HepG2 (cell line): Measurements from ENCODE around the gene PCYOX1L. TPM values are rescaled to one million over a fixed set of nuclear protein-coding genes. Genes with fewer than 3 reads are reported as not detected.

Experiments used
- ATAC-seq: fragments of 200-7000 bp; cut with Tn5 transposase; 3 replicates; pipeline ENCODE4 v1.9.1; 2020; ENCODE audit warnings: mild to moderate bottlenecking, moderate library complexity
- BruUV-seq: library from RNA; stranded (reverse); fragments of 400-500 nt; replicated peaks from 2 replicates; lab custom pipeline; 2021; lab: Mats Ljungman, UMichigan
- CTCF ChIA-PET: fragments of 300-600 bp; formaldehyde crosslinking; extraction: SDS; loops from one replicate; lab custom pipeline; 2021; ENCODE audit warnings: low total read pairs, inconsistent platforms, low intra/inter-chr PET ratio; lab: Yijun Ruan, JAX
- POLR2A ChIA-PET: fragments of 350-600 bp; sonication (Branson Sonifier 250); formaldehyde crosslinking; loops from one replicate; lab custom pipeline; 2020; ENCODE audit warnings: antibody characterized with exemption, inconsistent platforms; lab: Yijun Ruan, JAX
- DNase-seq: peaks from one replicate; pipeline ENCODE4 v3.0.0-alpha.2; 2015; ENCODE audit warnings: low spot score
- FAIRE-seq: peaks from 3 replicates; lab custom pipeline; 2011; peaks lifted over from hg19 to GRCh38; lab: Jason Lieb, UNC
- H2AFZ ChIP-seq: one replicate; pipeline ENCODE4 v1.6.1; 2011; ENCODE audit warnings: low read length, inconsistent platforms
- H3K27ac ChIP-seq: fragments of 300-600 bp; 3 replicates; pipeline ENCODE4 v1.8.0; 2011; ENCODE audit warnings: mixed run types, mild to moderate bottlenecking, mixed read lengths, low read length, inconsistent platforms; ENCODE audit not compliant: insufficient read depth; ENCODE audit errors: extremely low read length
- H3K27me3 ChIP-seq, 2 experiments: fragments of 200-600 bp in 1 of 2; 2 replicates in 1 of 2; 3 replicates in 1 of 2; pipeline versions ENCODE4 v1.6.0 to v1.8.0; 2011; ENCODE audit warnings: low read length in 2 of 2, mild to moderate bottlenecking in 2 of 2, moderate library complexity in 2 of 2, inconsistent platforms in 1 of 2; ENCODE audit not compliant: insufficient read depth in 2 of 2, control insufficient read depth in 1 of 2
- H3K36me3 ChIP-seq, 2 experiments: fragments of 200-600 bp in 1 of 2; replicated peaks in 1 of 2; 2 replicates in 1 of 2; 3 replicates in 1 of 2; pipeline versions ENCODE4 v1.5.1 to v1.8.0; 2011; ENCODE audit warnings: low read length in 2 of 2, inconsistent platforms in 1 of 2; ENCODE audit not compliant: insufficient read depth in 2 of 2, control insufficient read depth in 1 of 2
- H3K4me1 ChIP-seq: 2 replicates; pipeline ENCODE4 v1.5.1; 2012; ENCODE audit warnings: low read length, inconsistent platforms; ENCODE audit not compliant: insufficient read depth
- H3K4me2 ChIP-seq: 2 replicates; pipeline ENCODE4 v1.6.0; 2011; ENCODE audit warnings: low read depth, low read length, inconsistent platforms
- H3K4me3 ChIP-seq, 3 experiments: fragments of 200-600 bp in 1 of 3; sonication (generic), shearing (Covaris generic) in 1 of 3; replicated peaks in 1 of 3; 2 replicates each; pipeline ENCODE4 v1.5.1; 2011 to 2016; ENCODE audit warnings: low read length in 3 of 3, inconsistent platforms in 2 of 3, low read depth in 2 of 3, mild to moderate bottlenecking in 2 of 3, control low read depth in 1 of 3, mixed read lengths in 1 of 3; ENCODE audit not compliant: insufficient read depth in 1 of 3
- H3K79me2 ChIP-seq: one replicate; pipeline ENCODE4 v1.6.1; 2011; ENCODE audit warnings: low read length, inconsistent platforms; ENCODE audit not compliant: insufficient read depth
- H3K9ac ChIP-seq: 2 replicates; pipeline ENCODE4 v1.6.0; 2011; ENCODE audit warnings: mild to moderate bottlenecking, low read depth, low read length, inconsistent platforms; ENCODE audit not compliant: insufficient read depth
- H3K9me3 ChIP-seq: 2 replicates; pipeline ENCODE4 v1.5.1; 2012; ENCODE audit warnings: mild to moderate bottlenecking, low read length
- H4K20me1 ChIP-seq: 2 replicates; pipeline ENCODE4 v1.6.0; 2011; ENCODE audit warnings: inconsistent platforms, mild to moderate bottlenecking, low read length, moderate library complexity; ENCODE audit not compliant: insufficient read depth
- CEBPB ChIP-seq: IDR thresholded peaks from 2 replicates; pipeline ENCODE4 v1.6.1; 2011; ENCODE audit warnings: low read depth, low read length, improper control_type of control experiment, borderline replicate concordance
- EHMT2 ChIP-seq: fragments of 200-600 bp; sonication (generic); IDR thresholded peaks from 2 replicates; pipeline ENCODE4 v1.7.0; 2017; ENCODE audit warnings: antibody characterized with exemption, low read depth, low read length, borderline replicate concordance
- GATAD2A ChIP-seq: IDR thresholded peaks from 2 replicates; pipeline ENCODE4 v1.6.1; 2016
- GTF3A ChIP-seq: sonication (generic); formaldehyde crosslinking; conservative IDR thresholded peaks from 2 replicates; pipeline ENCODE4 v1.4.0; 2020; ENCODE audit warnings: mild to moderate bottlenecking, missing genetic modification reagents
- HNF4A ChIP-seq: sonication (generic); formaldehyde crosslinking; IDR thresholded peaks from 2 replicates; pipeline ENCODE4 v1.4.0; 2020; ENCODE audit warnings: missing genetic modification reagents
- MTA3 ChIP-seq: sonication (generic); formaldehyde crosslinking; IDR thresholded peaks from 2 replicates; pipeline ENCODE4 v1.4.0; 2020; ENCODE audit warnings: missing genetic modification reagents
- NCOA5 ChIP-seq: sonication (generic); formaldehyde crosslinking; IDR thresholded peaks from 2 replicates; pipeline ENCODE4 v1.4.0; 2020; ENCODE audit warnings: missing genetic modification reagents
- NCOR1 ChIP-seq: fragments of 200-600 bp; sonication (generic); IDR thresholded peaks from 2 replicates; pipeline ENCODE4 v1.7.0; 2017; ENCODE audit warnings: antibody characterized with exemption, low read length, borderline replicate concordance
- NR2F6 ChIP-seq, 2 experiments: IDR thresholded peaks; 2 replicates each; pipeline ENCODE4 v1.6.1; 2016; ENCODE audit warnings: antibody characterized with exemption in 1 of 2, mild to moderate bottlenecking in 1 of 2
- RCOR2 ChIP-seq: IDR thresholded peaks from 2 replicates; pipeline ENCODE4 v1.6.1; 2016; ENCODE audit warnings: missing biosample characterization, missing genetic modification reagents
- SOX13 ChIP-seq, 3 experiments: fragments of 450-650 bp in 1 of 3; sonication (generic) in 1 of 3; formaldehyde crosslinking in 1 of 3; IDR thresholded peaks in 2 of 3; conservative IDR thresholded peaks in 1 of 3; 2 replicates each; pipeline versions ENCODE4 v1.5.0 to v1.6.1; 2016 to 2020; ENCODE audit warnings: antibody characterized with exemption in 1 of 3, mild to moderate bottlenecking in 1 of 3, missing compliant biosample characterization in 1 of 3, missing genetic modification reagents in 1 of 3, moderate library complexity in 1 of 3
- TEF ChIP-seq: sonication (generic); formaldehyde crosslinking; IDR thresholded peaks from 2 replicates; pipeline ENCODE4 v1.5.0; 2020; ENCODE audit warnings: missing genetic modification reagents
- ZFX ChIP-seq: sonication (generic); formaldehyde crosslinking; IDR thresholded peaks from 2 replicates; pipeline ENCODE4 v1.4.0; 2020; ENCODE audit warnings: mild to moderate bottlenecking, low read depth, missing genetic modification reagents, moderate library complexity
- ZNF770 ChIP-seq: sonication (generic); formaldehyde crosslinking; IDR thresholded peaks from 2 replicates; pipeline ENCODE4 v1.5.0; 2020; ENCODE audit warnings: mild to moderate bottlenecking, missing genetic modification reagents
- ZNF773 ChIP-seq: sonication (generic); formaldehyde crosslinking; IDR thresholded peaks from 2 replicates; pipeline ENCODE4 v1.4.0; 2020; ENCODE audit warnings: missing genetic modification reagents, borderline replicate concordance
- WGBS: methylation state at CpG from one replicate; pipeline ENCODE4 v1.1.6; 2017; ENCODE audit warnings: low lambda C conversion rate; 5-methylcytosine and 5-hydroxymethylcytosine counted together
- in situ Hi-C: cut with HindIII; loops from 2 replicates; pipeline ENCODE4 v1.10.0; 2017; ENCODE audit warnings: low pct_unique_long_range_greater_than_20kb; ENCODE audit not compliant: extremely low pct_ligation_motif_present
- intact Hi-C: fragments of 100-400 bp; cut with micrococcal nuclease; formaldehyde crosslinking; loops from one replicate; pipeline ENCODE4 v1.10.0; 2022; ENCODE audit not compliant: unreplicated experiment
- polyA plus RNA-seq, 8 experiments: library from polyadenylated mRNA; depleted of rRNA in 3 of 8; stranded (reverse) in 7 of 8; unstranded in 1 of 8; fragments of >200 nt; fragmentation: Illumina TruSeq in 4 of 8; extraction: Trizol in 4 of 8; gene quantifications; 2 replicates each; pipeline versions ENCODE4 v1.2.1 to v1.2.3, GENCODE V29; 2011 to 2016; ENCODE audit warnings: low read depth in 4 of 8, missing spikeins in 1 of 8, mixed read lengths in 1 of 8; ENCODE audit not compliant: insufficient read depth in 1 of 8
- total RNA-seq, 5 experiments: library from RNA; depleted of rRNA; stranded (reverse); fragments of >200 nt; fragmentation: Illumina TruSeq; extraction: Trizol; gene quantifications; 2 replicates each; pipeline ENCODE4 v1.2.3, GENCODE V29; 2016; ENCODE audit warnings: low read depth in 1 of 5
- TF ChIP-seq, protein P1 (sequence below): sonication (generic); formaldehyde crosslinking; IDR thresholded peaks from 2 replicates; pipeline ENCODE4 v1.5.0; 2020; ENCODE audit warnings: mild to moderate bottlenecking, missing genetic modification reagents
- TF ChIP-seq, protein P2 (sequence below): conservative IDR thresholded peaks from 2 replicates; pipeline ENCODE4 v1.6.1; 2018; ENCODE audit warnings: missing genetic modification reagents

PCYOX1L gene
- total and polyA plus RNA-seq, 2 of the 13 experiments (the other 11 are each of a cell fraction or from before 2014, with no cell fraction given): 1.00 to 3.7 TPM

GRCh38 chr5:149323621-149324205, 34.1 kb upstream of the PCYOX1L start:
- Histone ChIP-seq H3K4me3 (no peak overlapping the region), H4K20me1 (no peaks in the 10 kb centered on the region), H3K4me1 (peaks cover 65% of the 10 kb centered on the region), H3K9me3 (no peaks in the 10 kb centered on the region), H2AFZ (no peak overlapping the region), H3K79me2 (no peaks in the 10 kb centered on the region), H3K36me3 (no peaks in the 10 kb centered on the region), H3K27me3 (no peaks in the 10 kb centered on the region), H3K9ac (no peak overlapping the region), H3K27ac (peak overlapping the region; percentile 54), H3K4me2 (peak overlapping the region; percentile 26; the same call in 1 of the 2 replicates)
- peak; percentile 34 for FAIRE-seq
- no peak for ATAC-seq
- intact Hi-C loops: loop anchor here (2.0 kb wide), 1 partner anchor 21 kb away; the partner anchor contains the start of gene GRPEL2
- no TSS peak for BruUV-seq
- ChIA-PET POLR2A (interaction anchor here (6.7 kb wide), 1 partner anchor 20 kb away, joined by 93 read pairs; the partner anchor contains the start of gene GRPEL2), CTCF (no interaction called here)
- in situ Hi-C loops: loop anchor here (5.0 kb wide), 2 partner anchors 49 to 109 kb away; no protein-coding TSS in a partner anchor
- peak; percentile 46 for DNase-seq
- 5% methylated on average over 2 of the region's 2 CpGs for WGBS
- TF ChIP-seq MTA3 (CRISPR knock-in tag) (no peak), NR2F6 (IDR thresholded peaks at IDR 0.05) (0 out of 2 replicates have a peak, but pooled peaks have one; percentile 15), NR2F6 (CRISPR knock-in tag; IDR thresholded peaks at IDR 0.05) (no peak), GATAD2A (CRISPR knock-in tag) (peak; percentile 39; the same call in 1 of the 2 replicates), HNF4A (CRISPR knock-in tag) (peak; percentile 68), ZNF773 (no peak), GTF3A (no peak), TEF (CRISPR knock-in tag) (peak; percentile 89), NCOR1 (peak; percentile 66; the same call in 1 of the 2 replicates), NCOA5 (CRISPR knock-in tag) (no peak), RCOR2 (peak; percentile 38; the same call in 1 of the 2 replicates), ZNF770 (CRISPR knock-in tag) (peak; percentile 75; the same call in 1 of the 2 replicates), ZFX (CRISPR knock-in tag) (peak; percentile 47), CEBPB (peak; percentile 86), EHMT2 (peak; percentile 85), SOX13 (IDR thresholded peaks at IDR 0.05) (no peak), SOX13 (CRISPR knock-in tag; conservative IDR thresholded peaks at IDR 0.05 in 1 of 2, IDR thresholded peaks at IDR 0.05 in 1 of 2) (peak in 1 of 2 experiments; percentile 48; a peak in 1 of 4 replicates)
- TF ChIP-seq, protein P1, sequence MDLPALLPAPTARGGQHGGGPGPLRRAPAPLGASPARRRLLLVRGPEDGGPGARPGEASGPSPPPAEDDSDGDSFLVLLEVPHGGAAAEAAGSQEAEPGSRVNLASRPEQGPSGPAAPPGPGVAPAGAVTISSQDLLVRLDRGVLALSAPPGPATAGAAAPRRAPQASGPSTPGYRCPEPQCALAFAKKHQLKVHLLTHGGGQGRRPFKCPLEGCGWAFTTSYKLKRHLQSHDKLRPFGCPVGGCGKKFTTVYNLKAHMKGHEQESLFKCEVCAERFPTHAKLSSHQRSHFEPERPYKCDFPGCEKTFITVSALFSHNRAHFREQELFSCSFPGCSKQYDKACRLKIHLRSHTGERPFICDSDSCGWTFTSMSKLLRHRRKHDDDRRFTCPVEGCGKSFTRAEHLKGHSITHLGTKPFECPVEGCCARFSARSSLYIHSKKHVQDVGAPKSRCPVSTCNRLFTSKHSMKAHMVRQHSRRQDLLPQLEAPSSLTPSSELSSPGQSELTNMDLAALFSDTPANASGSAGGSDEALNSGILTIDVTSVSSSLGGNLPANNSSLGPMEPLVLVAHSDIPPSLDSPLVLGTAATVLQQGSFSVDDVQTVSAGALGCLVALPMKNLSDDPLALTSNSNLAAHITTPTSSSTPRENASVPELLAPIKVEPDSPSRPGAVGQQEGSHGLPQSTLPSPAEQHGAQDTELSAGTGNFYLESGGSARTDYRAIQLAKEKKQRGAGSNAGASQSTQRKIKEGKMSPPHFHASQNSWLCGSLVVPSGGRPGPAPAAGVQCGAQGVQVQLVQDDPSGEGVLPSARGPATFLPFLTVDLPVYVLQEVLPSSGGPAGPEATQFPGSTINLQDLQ (CRISPR knock-in tag): no peak
- TF ChIP-seq, protein P2, sequence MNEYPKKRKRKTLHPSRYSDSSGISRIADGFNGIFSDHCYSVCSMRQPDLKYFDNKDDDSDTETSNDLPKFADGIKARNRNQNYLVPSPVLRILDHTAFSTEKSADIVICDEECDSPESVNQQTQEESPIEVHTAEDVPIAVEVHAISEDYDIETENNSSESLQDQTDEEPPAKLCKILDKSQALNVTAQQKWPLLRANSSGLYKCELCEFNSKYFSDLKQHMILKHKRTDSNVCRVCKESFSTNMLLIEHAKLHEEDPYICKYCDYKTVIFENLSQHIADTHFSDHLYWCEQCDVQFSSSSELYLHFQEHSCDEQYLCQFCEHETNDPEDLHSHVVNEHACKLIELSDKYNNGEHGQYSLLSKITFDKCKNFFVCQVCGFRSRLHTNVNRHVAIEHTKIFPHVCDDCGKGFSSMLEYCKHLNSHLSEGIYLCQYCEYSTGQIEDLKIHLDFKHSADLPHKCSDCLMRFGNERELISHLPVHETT (CRISPR knock-in tag): no peak
